Measurements from ENCODE around the gene NR0B2.
A peak's percentile ranks its signal among the peaks of the same experiment; 100 is the strongest.

NR0B2 gene

GRCh38 chr1:26910343-26911160 lies 3.2 kb downstream of the NR0B2 start (continued):
- TF ChIP-seq ZC3H10 (CRISPR knock-in tag; IDR thresholded peaks at IDR 0.05): no peak
- no peak for TF ChIP-seq PPARA (CRISPR knock-in tag; IDR thresholded peaks at IDR 0.05; ENCODE audit: borderline replicate concordance)
- no peak for TF ChIP-seq ESRRG (CRISPR knock-in tag; IDR thresholded peaks at IDR 0.05)
- no peak for TF ChIP-seq ZFP30 (CRISPR knock-in tag; IDR thresholded peaks at IDR 0.05)
- no peak for TF ChIP-seq ZNF565 (CRISPR knock-in tag; conservative IDR thresholded peaks at IDR 0.05; ENCODE audit: low read depth)
- TF ChIP-seq, protein P1, sequence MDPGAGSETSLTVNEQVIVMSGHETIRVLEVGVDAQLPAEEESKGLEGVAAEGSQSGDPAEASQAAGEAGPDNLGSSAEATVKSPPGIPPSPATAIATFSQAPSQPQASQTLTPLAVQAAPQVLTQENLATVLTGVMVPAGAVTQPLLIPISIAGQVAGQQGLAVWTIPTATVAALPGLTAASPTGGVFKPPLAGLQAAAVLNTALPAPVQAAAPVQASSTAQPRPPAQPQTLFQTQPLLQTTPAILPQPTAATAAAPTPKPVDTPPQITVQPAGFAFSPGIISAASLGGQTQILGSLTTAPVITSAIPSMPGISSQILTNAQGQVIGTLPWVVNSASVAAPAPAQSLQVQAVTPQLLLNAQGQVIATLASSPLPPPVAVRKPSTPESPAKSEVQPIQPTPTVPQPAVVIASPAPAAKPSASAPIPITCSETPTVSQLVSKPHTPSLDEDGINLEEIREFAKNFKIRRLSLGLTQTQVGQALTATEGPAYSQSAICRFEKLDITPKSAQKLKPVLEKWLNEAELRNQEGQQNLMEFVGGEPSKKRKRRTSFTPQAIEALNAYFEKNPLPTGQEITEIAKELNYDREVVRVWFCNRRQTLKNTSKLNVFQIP (CRISPR knock-in tag; IDR thresholded peaks at IDR 0.05; ENCODE audit: borderline replicate concordance, low read depth): no peak

GRCh38 chr1:26909951-26910342 lies 3.8 kb downstream of the NR0B2 start:
- TF ChIP-seq RARB (CRISPR knock-in tag; IDR thresholded peaks at IDR 0.05): no peak
- TF ChIP-seq CSDC2 (CRISPR knock-in tag; IDR thresholded peaks at IDR 0.05): no peak
- no peak for TF ChIP-seq ZNF565 (CRISPR knock-in tag; conservative IDR thresholded peaks at IDR 0.05; ENCODE audit: low read depth)
- no peak for TF ChIP-seq PPARA (CRISPR knock-in tag; IDR thresholded peaks at IDR 0.05; ENCODE audit: borderline replicate concordance)
- no peak for TF ChIP-seq ARNTL (CRISPR knock-in tag; IDR thresholded peaks at IDR 0.05; ENCODE audit: borderline replicate concordance, low read depth)
- TF ChIP-seq ISL1 (CRISPR knock-in tag; IDR thresholded peaks at IDR 0.05): no peak
- TF ChIP-seq TOX (CRISPR knock-in tag; IDR thresholded peaks at IDR 0.05; ENCODE audit: borderline replicate concordance): no peak
- no peak for TF ChIP-seq ZC3H10 (CRISPR knock-in tag; IDR thresholded peaks at IDR 0.05)
- TF ChIP-seq, protein P2, sequence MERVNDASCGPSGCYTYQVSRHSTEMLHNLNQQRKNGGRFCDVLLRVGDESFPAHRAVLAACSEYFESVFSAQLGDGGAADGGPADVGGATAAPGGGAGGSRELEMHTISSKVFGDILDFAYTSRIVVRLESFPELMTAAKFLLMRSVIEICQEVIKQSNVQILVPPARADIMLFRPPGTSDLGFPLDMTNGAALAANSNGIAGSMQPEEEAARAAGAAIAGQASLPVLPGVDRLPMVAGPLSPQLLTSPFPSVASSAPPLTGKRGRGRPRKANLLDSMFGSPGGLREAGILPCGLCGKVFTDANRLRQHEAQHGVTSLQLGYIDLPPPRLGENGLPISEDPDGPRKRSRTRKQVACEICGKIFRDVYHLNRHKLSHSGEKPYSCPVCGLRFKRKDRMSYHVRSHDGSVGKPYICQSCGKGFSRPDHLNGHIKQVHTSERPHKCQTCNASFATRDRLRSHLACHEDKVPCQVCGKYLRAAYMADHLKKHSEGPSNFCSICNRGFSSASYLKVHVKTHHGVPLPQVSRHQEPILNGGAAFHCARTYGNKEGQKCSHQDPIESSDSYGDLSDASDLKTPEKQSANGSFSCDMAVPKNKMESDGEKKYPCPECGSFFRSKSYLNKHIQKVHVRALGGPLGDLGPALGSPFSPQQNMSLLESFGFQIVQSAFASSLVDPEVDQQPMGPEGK (CRISPR knock-in tag; IDR thresholded peaks at IDR 0.05; ENCODE audit: borderline replicate concordance): no peak
- no peak for ATAC-seq

- no peak for TF ChIP-seq CSRNP3 (CRISPR knock-in tag; IDR thresholded peaks at IDR 0.05)
- TF ChIP-seq, protein P3, sequence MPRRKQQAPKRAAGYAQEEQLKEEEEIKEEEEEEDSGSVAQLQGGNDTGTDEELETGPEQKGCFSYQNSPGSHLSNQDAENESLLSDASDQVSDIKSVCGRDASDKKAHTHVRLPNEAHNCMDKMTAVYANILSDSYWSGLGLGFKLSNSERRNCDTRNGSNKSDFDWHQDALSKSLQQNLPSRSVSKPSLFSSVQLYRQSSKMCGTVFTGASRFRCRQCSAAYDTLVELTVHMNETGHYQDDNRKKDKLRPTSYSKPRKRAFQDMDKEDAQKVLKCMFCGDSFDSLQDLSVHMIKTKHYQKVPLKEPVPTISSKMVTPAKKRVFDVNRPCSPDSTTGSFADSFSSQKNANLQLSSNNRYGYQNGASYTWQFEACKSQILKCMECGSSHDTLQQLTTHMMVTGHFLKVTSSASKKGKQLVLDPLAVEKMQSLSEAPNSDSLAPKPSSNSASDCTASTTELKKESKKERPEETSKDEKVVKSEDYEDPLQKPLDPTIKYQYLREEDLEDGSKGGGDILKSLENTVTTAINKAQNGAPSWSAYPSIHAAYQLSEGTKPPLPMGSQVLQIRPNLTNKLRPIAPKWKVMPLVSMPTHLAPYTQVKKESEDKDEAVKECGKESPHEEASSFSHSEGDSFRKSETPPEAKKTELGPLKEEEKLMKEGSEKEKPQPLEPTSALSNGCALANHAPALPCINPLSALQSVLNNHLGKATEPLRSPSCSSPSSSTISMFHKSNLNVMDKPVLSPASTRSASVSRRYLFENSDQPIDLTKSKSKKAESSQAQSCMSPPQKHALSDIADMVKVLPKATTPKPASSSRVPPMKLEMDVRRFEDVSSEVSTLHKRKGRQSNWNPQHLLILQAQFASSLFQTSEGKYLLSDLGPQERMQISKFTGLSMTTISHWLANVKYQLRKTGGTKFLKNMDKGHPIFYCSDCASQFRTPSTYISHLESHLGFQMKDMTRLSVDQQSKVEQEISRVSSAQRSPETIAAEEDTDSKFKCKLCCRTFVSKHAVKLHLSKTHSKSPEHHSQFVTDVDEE (CRISPR knock-in tag; IDR thresholded peaks at IDR 0.05): no peak
- TF ChIP-seq, protein P4, sequence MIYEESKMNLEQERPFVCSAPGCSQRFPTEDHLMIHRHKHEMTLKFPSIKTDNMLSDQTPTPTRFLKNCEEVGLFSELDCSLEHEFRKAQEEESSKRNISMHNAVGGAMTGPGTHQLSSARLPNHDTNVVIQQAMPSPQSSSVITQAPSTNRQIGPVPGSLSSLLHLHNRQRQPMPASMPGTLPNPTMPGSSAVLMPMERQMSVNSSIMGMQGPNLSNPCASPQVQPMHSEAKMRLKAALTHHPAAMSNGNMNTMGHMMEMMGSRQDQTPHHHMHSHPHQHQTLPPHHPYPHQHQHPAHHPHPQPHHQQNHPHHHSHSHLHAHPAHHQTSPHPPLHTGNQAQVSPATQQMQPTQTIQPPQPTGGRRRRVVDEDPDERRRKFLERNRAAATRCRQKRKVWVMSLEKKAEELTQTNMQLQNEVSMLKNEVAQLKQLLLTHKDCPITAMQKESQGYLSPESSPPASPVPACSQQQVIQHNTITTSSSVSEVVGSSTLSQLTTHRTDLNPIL (CRISPR knock-in tag; IDR thresholded peaks at IDR 0.05; ENCODE audit: low read depth): no peak
- TF ChIP-seq, protein P1 (CRISPR knock-in tag; IDR thresholded peaks at IDR 0.05; ENCODE audit: borderline replicate concordance, low read depth): no peak
- no peak for TF ChIP-seq SNAI2 (CRISPR knock-in tag; IDR thresholded peaks at IDR 0.05)
- TF ChIP-seq ZNF565 (CRISPR knock-in tag; conservative IDR thresholded peaks at IDR 0.05; ENCODE audit: low read depth): no peak
- no peak for TF ChIP-seq CSDC2 (CRISPR knock-in tag; IDR thresholded peaks at IDR 0.05)
- no peak for TF ChIP-seq GLIS3 (CRISPR knock-in tag; IDR thresholded peaks at IDR 0.05)
- TF ChIP-seq ZFP3 (CRISPR knock-in tag; IDR thresholded peaks at IDR 0.05): no peak
- no peak for TF ChIP-seq PPARA (CRISPR knock-in tag; IDR thresholded peaks at IDR 0.05; ENCODE audit: borderline replicate concordance)
- no peak for TF ChIP-seq RARB (CRISPR knock-in tag; IDR thresholded peaks at IDR 0.05)
- no peak for TF ChIP-seq ESRRG (CRISPR knock-in tag; IDR thresholded peaks at IDR 0.05)
- TF ChIP-seq, protein P2 (CRISPR knock-in tag; IDR thresholded peaks at IDR 0.05; ENCODE audit: borderline replicate concordance): no peak
- no peak for TF ChIP-seq OSR1 (CRISPR knock-in tag; IDR thresholded peaks at IDR 0.05)
- TF ChIP-seq ISL1 (CRISPR knock-in tag; IDR thresholded peaks at IDR 0.05): no peak
- no peak for TF ChIP-seq ZNF8 (CRISPR knock-in tag; IDR thresholded peaks at IDR 0.05)
- TF ChIP-seq ARNTL (CRISPR knock-in tag; IDR thresholded peaks at IDR 0.05; ENCODE audit: borderline replicate concordance, low read depth): no peak
- TF ChIP-seq TOX (CRISPR knock-in tag; IDR thresholded peaks at IDR 0.05; ENCODE audit: borderline replicate concordance): no peak
- TF ChIP-seq ZC3H10 (CRISPR knock-in tag; IDR thresholded peaks at IDR 0.05): no peak
- no peak for TF ChIP-seq ZFP30 (CRISPR knock-in tag; IDR thresholded peaks at IDR 0.05)
- ATAC-seq: peak; percentile 89
Observed at GRCh38 chr1:26907071-26907917, 6.5 kb downstream of the NR0B2 start.

Measured in SK-N-SH treated with all-trans-retinoic acid at 6 μM for 48 hours (cell line).